Measurements from ENCODE around the gene STING1.
"Not testable (repeated sequence)": the region's sequence is repeated elsewhere in the genome, so short reads cannot be mapped to it uniquely, and the experiment has no call there.

STING1 gene

GRCh38 chr5:139482050-139482889 is at the start of gene STING1:
Gene STING1, minus strand, starts transcription at chr5:139482758. Its CDS starts 1,054 bp downstream, at chr5:139481704.
- peak; percentile 86 for DNase-seq (ENCODE audit: low read depth, low spot score)
- H3K27ac ChIP-seq = peak within 1 kb of the TSS; percentile 94

- DNase-seq (ENCODE audit: low read depth, low spot score) = no peak
- peak overlapping the region; percentile 65 for H3K27ac ChIP-seq
Measured at GRCh38 chr5:139531772-139532169, 49.2 kb upstream of the STING1 start.

GRCh38 chr5:139530079-139530478 is 47.5 kb upstream of the STING1 start:
- not testable (repeated sequence) for DNase-seq (ENCODE audit: low read depth, low spot score); H3K27ac ChIP-seq

GRCh38 chr5:139528695-139529094 is 46.1 kb upstream of the STING1 start:
- not testable (repeated sequence) for DNase-seq (ENCODE audit: low read depth, low spot score)
- H3K27ac ChIP-seq = peak overlapping the region; percentile 2

- not testable (repeated sequence) for DNase-seq (ENCODE audit: low read depth, low spot score)
- H3K27ac ChIP-seq = peak overlapping the region; percentile 2
Measured at GRCh38 chr5:139527896-139528467, 45.4 kb upstream of the STING1 start.

GRCh38 chr5:139527090-139527470 is 44.5 kb upstream of the STING1 start:
- not testable (repeated sequence) for DNase-seq (ENCODE audit: low read depth, low spot score)
- peak overlapping the region; percentile 81 for H3K27ac ChIP-seq

DNA sequence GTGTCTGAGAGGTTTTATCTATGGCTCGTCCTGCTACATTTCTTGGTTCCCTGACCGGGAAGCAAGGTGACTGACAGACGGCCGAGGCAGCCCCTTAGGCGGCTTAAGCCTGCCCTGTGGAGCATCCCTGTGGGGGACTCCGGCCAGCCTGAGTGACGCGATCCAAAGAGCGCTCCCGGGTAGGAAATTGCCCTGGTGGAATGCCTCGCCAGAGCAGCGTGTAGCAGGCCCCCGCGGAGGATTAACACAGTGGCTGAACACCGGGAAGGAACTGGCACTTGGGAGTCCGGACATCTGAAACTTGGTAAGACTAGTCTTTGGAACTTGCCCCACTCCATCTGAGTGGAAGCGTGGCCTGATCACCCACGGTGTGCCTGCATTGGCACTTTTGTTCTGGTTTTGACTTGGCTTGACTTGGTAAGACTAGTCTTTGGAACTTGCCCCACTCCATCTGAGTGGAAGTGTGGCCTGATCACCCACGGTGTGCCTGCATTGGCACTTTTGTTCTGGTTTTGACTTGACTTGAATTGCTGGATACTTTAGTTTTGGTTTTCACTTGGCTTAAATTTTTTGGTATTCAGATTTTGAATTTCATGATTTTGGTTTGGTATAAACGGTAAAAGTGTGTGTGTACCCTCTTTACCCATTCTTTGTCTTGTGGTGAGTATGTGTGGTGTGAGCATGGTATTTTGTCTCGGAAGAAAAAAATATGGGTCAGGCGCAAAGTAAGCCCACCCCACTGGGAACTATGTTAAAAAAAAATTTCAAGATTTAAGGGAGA is 43.9 kb upstream of the STING1 start:
- H3K27ac ChIP-seq = peak overlapping the region; percentile 81
- not testable (repeated sequence) for DNase-seq (ENCODE audit: low read depth, low spot score)

DNA sequence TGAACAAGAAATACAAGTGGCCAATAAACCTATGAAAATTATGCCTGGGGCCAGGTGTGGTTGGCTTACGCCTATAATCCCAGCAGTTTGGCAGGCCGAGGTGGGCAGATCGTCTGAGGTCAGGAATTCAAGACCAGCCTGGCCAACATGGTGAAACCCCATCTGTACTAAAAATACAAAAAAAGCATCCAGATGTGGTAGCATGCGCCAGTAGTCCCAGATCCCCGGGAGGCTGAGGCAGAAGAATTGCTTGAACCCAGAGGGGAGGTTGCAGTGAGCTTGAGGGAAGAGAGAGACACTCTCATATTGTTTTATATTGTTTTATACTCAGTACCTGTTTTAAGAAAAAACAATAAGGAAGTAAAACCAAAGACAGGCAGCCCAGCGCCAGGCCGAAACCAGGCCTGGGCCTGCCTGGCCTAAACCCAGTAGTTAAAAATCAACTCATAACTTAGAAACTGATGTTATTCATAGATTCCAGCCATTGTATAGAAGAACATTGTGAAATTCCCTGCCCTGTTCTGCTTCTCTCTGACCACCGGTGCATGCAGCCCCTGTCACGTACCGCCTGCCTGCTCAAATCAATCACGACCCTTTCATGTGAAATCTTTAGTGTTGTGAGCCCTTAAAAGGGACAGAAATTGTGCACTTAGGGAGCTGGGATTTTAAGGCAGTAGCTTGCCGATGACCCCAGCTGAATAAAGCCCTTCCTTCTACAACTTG is 43.2 kb upstream of the STING1 start:
- peak overlapping the region; percentile 81 for H3K27ac ChIP-seq
- DNase-seq (ENCODE audit: low read depth, low spot score) = not testable (repeated sequence)

GRCh38 chr5:139524940-139525585 is 42.5 kb upstream of the STING1 start:
- peak overlapping the region; percentile 81 for H3K27ac ChIP-seq

DNA sequence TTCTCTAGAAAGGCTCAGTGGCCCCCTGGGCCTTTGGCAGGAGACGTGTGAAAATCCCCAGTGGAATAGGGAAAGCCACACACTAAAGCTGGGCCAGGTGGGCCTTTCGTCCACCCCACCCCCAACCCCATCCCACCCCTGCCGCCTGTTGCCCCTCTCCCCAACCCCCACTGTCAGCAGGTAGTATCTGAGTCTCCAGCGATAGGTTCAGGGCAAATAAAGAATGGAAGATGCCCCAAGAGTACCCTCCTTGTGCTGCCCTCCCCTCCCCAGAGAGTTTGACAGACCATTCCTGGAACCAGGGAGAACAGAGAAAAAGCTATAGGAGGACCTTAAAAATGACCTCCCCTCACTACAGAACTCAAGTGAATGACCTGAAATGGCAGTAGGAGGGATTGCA is 41.9 kb upstream of the STING1 start:
- H3K27ac ChIP-seq = no peak overlapping the region
- DNase-seq (ENCODE audit: low read depth, low spot score) = no peak

More at GRCh38 chr5:139524940-139525585, 42.5 kb upstream of the STING1 start:
- no peak for DNase-seq (ENCODE audit: low read depth, low spot score)

- no peak for DNase-seq (ENCODE audit: low read depth, low spot score)
- no peak overlapping the region for H3K27ac ChIP-seq
Measured at GRCh38 chr5:139523635-139524445, 41.3 kb upstream of the STING1 start.

GRCh38 chr5:139517683-139518564 is 35.4 kb upstream of the STING1 start:
- peak overlapping the region; percentile 10 for H3K27ac ChIP-seq
- DNase-seq (ENCODE audit: low read depth, low spot score) = no peak

DNA sequence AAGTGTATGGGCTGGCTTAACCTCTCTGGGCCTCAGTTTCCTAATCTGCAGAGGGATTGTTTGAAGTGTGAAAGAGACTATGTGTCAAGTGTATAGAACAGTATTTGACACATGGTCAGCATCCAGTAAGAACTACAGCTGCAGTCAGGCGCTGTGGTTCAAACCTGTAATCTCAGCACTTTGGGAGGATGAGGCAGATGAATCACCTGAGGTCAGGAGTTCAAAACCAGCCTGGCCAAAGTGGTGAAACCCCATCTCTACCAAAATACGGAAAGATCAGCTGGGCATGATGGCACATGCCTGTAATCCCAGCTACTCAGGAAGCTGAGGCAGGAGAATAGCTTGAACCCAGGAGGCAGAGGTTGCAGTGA is 31.9 kb upstream of the STING1 start:
- no peak for DNase-seq (ENCODE audit: low read depth, low spot score)
- H3K27ac ChIP-seq = peak overlapping the region; percentile 5

GRCh38 chr5:139513852-139514485 is 31.4 kb upstream of the STING1 start:
- no peak overlapping the region for H3K27ac ChIP-seq
- DNase-seq (ENCODE audit: low read depth, low spot score) = no peak

- DNase-seq (ENCODE audit: low read depth, low spot score); H3K27ac ChIP-seq: not testable (repeated sequence)
Measured at GRCh38 chr5:139513434-139513833, 30.9 kb upstream of the STING1 start.

GRCh38 chr5:139512786-139513390 is 30.3 kb upstream of the STING1 start:
- no peak overlapping the region for H3K27ac ChIP-seq
- no peak for DNase-seq (ENCODE audit: low read depth, low spot score)

GRCh38 chr5:139504722-139505121 is 22.2 kb upstream of the STING1 start:
- not testable (repeated sequence) for DNase-seq (ENCODE audit: low read depth, low spot score)

More at GRCh38 chr5:139504722-139505121, 22.2 kb upstream of the STING1 start:
- not testable (repeated sequence) for H3K27ac ChIP-seq
